MM.1S (cell line): ENCODE measurements around the gene QSOX1.
A peak's percentile ranks its signal among the peaks of the same experiment; 100 is the strongest.

Source experiments
- DNase-seq: peaks from one replicate; pipeline ENCODE4 v3.0.0-alpha.2; 2015
- H2AFZ ChIP-seq: fragments of 300-600 bp; sonication (generic); 2 replicates; pipeline ENCODE4 v1.6.0; 2016; ENCODE audit warnings: antibody characterized with exemption, low read length
- H3F3A ChIP-seq: fragments of 300-600 bp; sonication (generic); 2 replicates; pipeline ENCODE4 v1.6.1; 2016; ENCODE audit warnings: mild to moderate bottlenecking, antibody characterized with exemption, low read length, moderate library complexity, mixed read lengths; ENCODE audit not compliant: insufficient read depth
- H3K27ac ChIP-seq: fragments of 300-600 bp; sonication (generic); 2 replicates; pipeline ENCODE4 v1.5.1; 2016; ENCODE audit warnings: mild to moderate bottlenecking, low read length
- H3K27me3 ChIP-seq: fragments of 300-600 bp; sonication (generic); replicated peaks from 2 replicates; pipeline ENCODE4 v1.6.0; 2016; ENCODE audit warnings: low read length; ENCODE audit not compliant: insufficient read depth
- H3K36me3 ChIP-seq: fragments of 300-600 bp; sonication (generic); replicated peaks from 2 replicates; pipeline ENCODE4 v1.6.1; 2016; ENCODE audit warnings: mild to moderate bottlenecking, low read length, mixed read lengths; ENCODE audit not compliant: insufficient read depth
- H3K4me1 ChIP-seq: fragments of 300-600 bp; sonication (generic); 2 replicates; pipeline ENCODE4 v1.6.1; 2016; ENCODE audit warnings: low read length, mixed read lengths
- H3K4me2 ChIP-seq: fragments of 300-600 bp; sonication (generic); 2 replicates; pipeline ENCODE4 v1.6.0; 2016; ENCODE audit warnings: low read depth, low read length
- H3K4me3 ChIP-seq: fragments of 300-600 bp; sonication (generic); 2 replicates; pipeline ENCODE4 v1.5.1; 2016; ENCODE audit warnings: low read length, mixed read lengths
- H3K79me2 ChIP-seq: fragments of 300-600 bp; sonication (generic); 2 replicates; pipeline ENCODE4 v1.6.1; 2016; ENCODE audit warnings: mixed run types, low read length, mixed read lengths
- H3K9ac ChIP-seq: fragments of 300-600 bp; sonication (generic); 2 replicates; pipeline ENCODE4 v1.6.1; 2016; ENCODE audit warnings: low read length, mixed read lengths
- H3K9me2 ChIP-seq: fragments of 300-600 bp; sonication (generic); replicated peaks from 2 replicates; pipeline ENCODE4 v1.6.1; 2016; ENCODE audit warnings: mild to moderate bottlenecking, low read length, mixed read lengths; ENCODE audit not compliant: insufficient read depth
- H3K9me3 ChIP-seq: fragments of 300-600 bp; sonication (generic); replicated peaks from 2 replicates; pipeline ENCODE4 v1.6.1; 2016; ENCODE audit warnings: mild to moderate bottlenecking, low read length, mixed read lengths; ENCODE audit not compliant: insufficient read depth
- H4K20me1 ChIP-seq: fragments of 300-600 bp; sonication (generic); 2 replicates; pipeline ENCODE4 v1.6.1; 2016; ENCODE audit warnings: mild to moderate bottlenecking, low read length, moderate library complexity, mixed read lengths; ENCODE audit not compliant: insufficient read depth
- EZH2 ChIP-seq: fragments of 300-600 bp; sonication (generic); optimal IDR thresholded peaks from 2 replicates; pipeline ENCODE3; 2017; ENCODE audit warnings: low read depth, mild to moderate bottlenecking, antibody characterized with exemption, low read length, mixed read lengths
- EZH2phosphoT487 ChIP-seq: fragments of 300-600 bp; sonication (generic); IDR thresholded peaks from 2 replicates; pipeline ENCODE4 v1.6.1; 2018; ENCODE audit warnings: antibody characterized with exemption, low read length
- TF ChIP-seq, protein P1 (sequence below): fragments of 300-600 bp; sonication (generic); IDR thresholded peaks from 2 replicates; pipeline ENCODE4 v1.5.1; 2016; ENCODE audit warnings: antibody characterized with exemption, low read length, mixed read lengths

The QSOX1 gene

DNA sequence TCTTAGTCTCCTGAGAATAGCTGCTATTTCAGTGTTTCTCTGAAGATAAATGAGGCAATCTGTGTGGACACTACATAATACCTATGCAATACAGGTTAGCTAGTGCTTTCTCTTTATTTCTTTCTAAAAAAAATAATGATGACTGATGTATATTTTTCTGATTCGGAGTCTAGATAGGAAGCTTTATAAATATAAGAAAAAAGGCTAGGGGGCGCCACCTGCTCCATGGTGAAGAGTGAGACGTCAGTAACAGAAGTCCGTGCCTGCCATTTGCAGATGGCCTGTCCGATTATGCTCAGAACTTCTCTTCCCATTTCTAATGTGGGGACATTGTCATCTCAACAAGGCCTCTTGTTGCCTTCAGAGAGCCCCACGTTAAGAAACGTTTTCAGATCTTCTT is 26.4 kb downstream of the QSOX1 start:
- no peaks in the 10 kb centered on the region for H4K20me1 ChIP-seq
- no peak overlapping the region for H3K9ac ChIP-seq
- no peaks in the 10 kb centered on the region for H3K9me3 ChIP-seq
- H2AFZ ChIP-seq, result no peak overlapping the region
- no peaks in the 10 kb centered on the region for H3K27me3 ChIP-seq
- no peak overlapping the region for H3K4me3 ChIP-seq
- no peaks in the 10 kb centered on the region for H3K79me2 ChIP-seq
- no peaks in the 10 kb centered on the region for H3K36me3 ChIP-seq
- no peaks in the 10 kb centered on the region for H3F3A ChIP-seq
- H3K27ac ChIP-seq, result no peak overlapping the region
- no peak overlapping the region for H3K4me2 ChIP-seq
- H3K4me1 ChIP-seq, result no peaks in the 10 kb centered on the region
- TF ChIP-seq, protein P1, sequence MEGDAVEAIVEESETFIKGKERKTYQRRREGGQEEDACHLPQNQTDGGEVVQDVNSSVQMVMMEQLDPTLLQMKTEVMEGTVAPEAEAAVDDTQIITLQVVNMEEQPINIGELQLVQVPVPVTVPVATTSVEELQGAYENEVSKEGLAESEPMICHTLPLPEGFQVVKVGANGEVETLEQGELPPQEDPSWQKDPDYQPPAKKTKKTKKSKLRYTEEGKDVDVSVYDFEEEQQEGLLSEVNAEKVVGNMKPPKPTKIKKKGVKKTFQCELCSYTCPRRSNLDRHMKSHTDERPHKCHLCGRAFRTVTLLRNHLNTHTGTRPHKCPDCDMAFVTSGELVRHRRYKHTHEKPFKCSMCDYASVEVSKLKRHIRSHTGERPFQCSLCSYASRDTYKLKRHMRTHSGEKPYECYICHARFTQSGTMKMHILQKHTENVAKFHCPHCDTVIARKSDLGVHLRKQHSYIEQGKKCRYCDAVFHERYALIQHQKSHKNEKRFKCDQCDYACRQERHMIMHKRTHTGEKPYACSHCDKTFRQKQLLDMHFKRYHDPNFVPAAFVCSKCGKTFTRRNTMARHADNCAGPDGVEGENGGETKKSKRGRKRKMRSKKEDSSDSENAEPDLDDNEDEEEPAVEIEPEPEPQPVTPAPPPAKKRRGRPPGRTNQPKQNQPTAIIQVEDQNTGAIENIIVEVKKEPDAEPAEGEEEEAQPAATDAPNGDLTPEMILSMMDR, result peak; percentile 36
- no peak for TF ChIP-seq EZH2
- no peak for DNase-seq
- no peaks in the 10 kb centered on the region for H3K9me2 ChIP-seq

DNA sequence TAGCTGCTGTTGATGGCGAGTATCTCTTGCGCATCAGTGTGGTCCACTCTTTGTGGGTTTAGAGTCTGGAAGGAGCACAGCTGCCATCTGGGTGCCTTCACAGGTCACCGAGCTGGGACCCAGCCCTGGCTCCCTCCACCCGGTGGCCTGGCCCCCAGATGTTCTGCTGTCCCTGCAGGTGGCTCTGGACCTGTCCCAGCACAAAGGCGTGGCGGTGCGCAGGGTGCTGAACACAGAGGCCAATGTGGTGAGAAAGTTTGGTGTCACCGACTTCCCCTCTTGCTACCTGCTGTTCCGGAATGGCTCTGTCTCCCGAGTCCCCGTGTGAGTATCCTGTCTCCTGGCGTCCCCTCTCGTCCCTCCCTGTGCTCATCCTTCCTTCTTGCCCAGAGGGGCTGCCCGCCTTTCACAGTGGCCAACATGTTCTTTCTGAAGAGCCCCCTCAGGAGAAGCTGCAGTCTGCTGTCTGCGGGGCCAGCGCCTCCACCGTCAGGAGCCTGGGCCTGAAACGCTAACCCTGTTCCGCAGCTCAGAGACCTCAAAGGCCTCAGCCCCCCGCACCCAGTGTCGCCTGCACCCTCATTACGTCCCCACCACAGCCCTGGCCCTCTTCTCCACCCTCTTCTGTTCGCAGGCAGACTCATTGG is 27.4 kb downstream of the QSOX1 start:
- H3K4me2 ChIP-seq, result no peak overlapping the region

DNA sequence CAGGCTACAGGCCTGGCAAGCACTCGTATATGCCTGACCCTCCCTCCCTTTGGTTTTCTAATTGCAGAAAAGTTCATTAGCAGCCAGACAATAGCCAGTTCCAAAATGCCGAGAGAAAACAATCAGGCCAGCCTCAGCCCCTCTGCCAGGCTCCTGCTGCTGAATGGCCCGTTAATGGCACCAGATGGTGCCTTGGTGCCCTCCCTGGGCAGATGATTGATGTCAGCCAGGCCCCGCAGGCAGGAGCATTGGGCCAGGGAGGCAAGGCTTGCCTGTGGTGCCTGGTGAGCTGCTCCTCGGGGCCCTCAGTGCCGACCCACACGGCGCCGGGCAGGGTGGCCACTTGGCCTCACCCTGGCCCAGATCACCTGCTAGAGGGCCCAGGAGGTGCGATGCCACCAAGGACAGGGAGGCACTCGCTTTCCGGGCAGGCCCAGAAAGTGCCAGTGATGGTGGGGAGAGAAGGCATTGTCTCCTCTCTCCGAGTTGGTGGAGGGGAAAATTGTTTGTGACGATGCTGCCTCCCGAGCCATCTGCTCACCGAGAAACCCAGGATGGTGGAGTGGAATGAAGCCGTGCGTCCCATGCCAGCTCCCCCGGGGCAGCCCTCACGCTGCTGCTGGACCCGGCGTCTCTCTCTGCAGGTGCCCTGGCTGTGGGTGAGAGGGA is 28.1 kb downstream of the QSOX1 start:
- no peak overlapping the region for H2AFZ ChIP-seq
- H4K20me1 ChIP-seq, result no peaks in the 10 kb centered on the region
- no peaks in the 10 kb centered on the region for H3K9me3 ChIP-seq
- no peak overlapping the region for H3K27ac ChIP-seq
- H3K4me3 ChIP-seq, result no peak overlapping the region
- H3K36me3 ChIP-seq, result no peaks in the 10 kb centered on the region
- no peaks in the 10 kb centered on the region for H3K9me2 ChIP-seq
- TF ChIP-seq EZH2phosphoT487, result no peak
- TF ChIP-seq EZH2, result no peak
- TF ChIP-seq, protein P1, result no peak
- no peaks in the 10 kb centered on the region for H3K79me2 ChIP-seq
- no peak for DNase-seq
- no peak overlapping the region for H3K9ac ChIP-seq
- no peaks in the 10 kb centered on the region for H3F3A ChIP-seq
- no peak overlapping the region for H3K4me2 ChIP-seq
- no peaks in the 10 kb centered on the region for H3K27me3 ChIP-seq
- no peaks in the 10 kb centered on the region for H3K4me1 ChIP-seq

More for the DNA sequence above, 27.4 kb downstream of the QSOX1 start:
- Histone ChIP-seq H3K9me3 (no peaks in the 10 kb centered on the region), H3K9ac (no peak overlapping the region), H3K27me3 (no peaks in the 10 kb centered on the region), H3K36me3 (no peaks in the 10 kb centered on the region), H3K27ac (no peak overlapping the region), H2AFZ (no peak overlapping the region), H3F3A (no peaks in the 10 kb centered on the region), H3K9me2 (no peaks in the 10 kb centered on the region), H4K20me1 (no peaks in the 10 kb centered on the region), H3K79me2 (no peaks in the 10 kb centered on the region), H3K4me1 (no peaks in the 10 kb centered on the region), H3K4me3 (no peak overlapping the region)
- TF ChIP-seq, protein P1, result no peak
- TF ChIP-seq EZH2 (no peak), EZH2phosphoT487 (no peak)
- no peak for DNase-seq
